Keratinocyte (primary cell): ENCODE data around the gene TMCC2. TPM values are rescaled to one million over a fixed set of nuclear protein-coding genes. Genes with fewer than 3 reads are reported as not detected.

ENCODE experiments used
- DNase-seq: peaks from one replicate; pipeline ENCODE4 v3.0.0-alpha.2; 2011; ENCODE audit warnings: low read depth, missing footprints, low spot score
- FAIRE-seq: peaks from 2 replicates; lab custom pipeline; 2011; peaks lifted over from hg19 to GRCh38; lab: Jason Lieb, UNC
- H2AFZ ChIP-seq: 2 replicates; pipeline ENCODE4 v1.6.0; 2012; ENCODE audit warnings: low read length, control low read depth, inconsistent platforms; ENCODE audit not compliant: control insufficient read depth
- H3K27ac ChIP-seq: 2 replicates; pipeline ENCODE4 v1.5.1; 2011; ENCODE audit warnings: low read length; ENCODE audit not compliant: control insufficient read depth, insufficient read depth
- H3K27me3 ChIP-seq: 3 replicates; pipeline ENCODE4 v1.6.0; 2011; ENCODE audit warnings: low read length; ENCODE audit not compliant: control insufficient read depth, insufficient read depth; ENCODE audit errors: extremely low read depth
- H3K36me3 ChIP-seq, 2 experiments: 2 replicates in 1 of 2; 3 replicates in 1 of 2; pipeline ENCODE4 v1.5.1; 2011; ENCODE audit warnings: low read length in 2 of 2, mild to moderate bottlenecking in 1 of 2; ENCODE audit not compliant: control insufficient read depth in 2 of 2, insufficient read depth in 2 of 2; ENCODE audit errors: extremely low read depth in 1 of 2
- H3K4me1 ChIP-seq: 3 replicates; pipeline ENCODE4 v1.5.1; 2011; ENCODE audit warnings: low read length; ENCODE audit not compliant: control insufficient read depth, insufficient read depth; ENCODE audit errors: extremely low read depth
- H3K4me2 ChIP-seq: 3 replicates; pipeline ENCODE4 v1.6.0; 2011; ENCODE audit warnings: low read depth, low read length; ENCODE audit not compliant: control insufficient read depth, insufficient read depth; ENCODE audit errors: extremely low read depth
- H3K4me3 ChIP-seq, 3 experiments: fragments of 200-600 bp in 1 of 3; sonication (generic) in 1 of 3; 2 replicates in 2 of 3; 3 replicates in 1 of 3; pipeline ENCODE4 v1.5.1; 2011 to 2016; ENCODE audit warnings: low read length in 3 of 3, mild to moderate bottlenecking in 3 of 3, control low read depth in 2 of 3, inconsistent platforms in 1 of 3, low read depth in 1 of 3, mixed read lengths in 1 of 3, mixed run types in 1 of 3, moderate library complexity in 1 of 3; ENCODE audit not compliant: control insufficient read depth in 2 of 3, insufficient read depth in 2 of 3; ENCODE audit errors: extremely low read depth in 1 of 3
- H3K79me2 ChIP-seq: 2 replicates; pipeline ENCODE4 v1.6.0; 2012; ENCODE audit warnings: low read length; ENCODE audit not compliant: control insufficient read depth, insufficient read depth
- H3K9ac ChIP-seq: 3 replicates; pipeline ENCODE4 v1.6.0; 2011; ENCODE audit warnings: low read length; ENCODE audit not compliant: control insufficient read depth, insufficient read depth; ENCODE audit errors: extremely low read depth
- H3K9me1 ChIP-seq: 3 replicates; pipeline ENCODE4 v1.6.0; 2011; ENCODE audit warnings: low read length; ENCODE audit not compliant: control insufficient read depth, insufficient read depth; ENCODE audit errors: extremely low read depth
- H3K9me3 ChIP-seq: 2 replicates; pipeline ENCODE4 v1.5.1; 2012; ENCODE audit warnings: low read depth, low read length; ENCODE audit not compliant: control insufficient read depth
- H4K20me1 ChIP-seq: 3 replicates; pipeline ENCODE4 v1.6.0; 2011; ENCODE audit warnings: low read length; ENCODE audit not compliant: control insufficient read depth, insufficient read depth; ENCODE audit errors: extremely low read depth
- EZH2 ChIP-seq: IDR thresholded peaks from one replicate; pipeline ENCODE4 v1.6.1; 2012; ENCODE audit warnings: inconsistent platforms, mild to moderate bottlenecking, low read length, moderate library complexity
- dilution Hi-C: fragments of 300-500 bp; cut with MboI; formaldehyde crosslinking; loops from one replicate; pipeline ENCODE4 v1.7.0; 2020; ENCODE audit warnings: low sequenced_read_pairs; ENCODE audit not compliant: extremely low pct_ligation_motif_present
- polyA plus RNA-seq, 5 experiments: library from polyadenylated mRNA; depleted of rRNA in 3 of 5; stranded (reverse) in 3 of 5; stranded (forward) in 1 of 5; unstranded in 1 of 5; fragments of >200 nt; gene quantifications; 1 replicate in 1 of 5; 2 replicates in 3 of 5; 3 replicates in 1 of 5; pipeline versions ENCODE4 v1.2.1 to v1.2.3, GENCODE V29; 2011 to 2012; ENCODE audit warnings: missing spikeins in 2 of 5, low read depth in 1 of 5, low replicate concordance in 1 of 5
- TF ChIP-seq, protein P1 (sequence below), 3 experiments: IDR thresholded peaks in 1 of 3; conservative IDR thresholded peaks in 1 of 3; optimal IDR thresholded peaks in 1 of 3; 2 replicates in 2 of 3; 3 replicates in 1 of 3; pipeline versions ENCODE3 to v1.5.1; 2011; ENCODE audit warnings: low read length in 3 of 3, mild to moderate bottlenecking in 3 of 3, moderate library complexity in 2 of 3, control low read depth in 1 of 3, inconsistent platforms in 1 of 3; ENCODE audit not compliant: insufficient read depth in 2 of 3; ENCODE audit errors: extremely low read depth in 1 of 3

Gene TMCC2
- polyA plus RNA-seq, 1 donor (not counting 4 experiments of a cell fraction or from before 2014, with no cell fraction given): 0.60 TPM

DNA sequence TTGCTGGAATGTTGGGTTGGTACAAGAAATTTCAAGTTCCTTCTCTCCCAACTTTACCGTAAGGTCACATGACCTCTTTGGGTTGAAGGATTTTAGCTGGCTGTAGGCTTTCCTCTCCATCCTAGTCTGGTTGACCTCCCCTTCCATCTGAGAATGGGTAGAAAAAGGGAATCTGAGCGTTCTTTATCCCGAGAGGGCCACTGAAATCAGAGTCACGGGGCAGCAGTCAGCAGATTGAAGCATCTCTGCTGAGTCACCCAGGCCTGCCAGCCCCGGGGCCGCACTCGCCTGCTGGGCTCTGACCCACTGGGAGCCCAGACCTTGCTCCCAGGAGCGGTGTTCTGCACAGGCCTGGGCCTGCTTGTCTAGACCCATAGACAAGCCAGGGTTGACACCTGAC, 31.0 kb downstream of the TMCC2 start:
- peak overlapping the region; percentile 80 for H3K27ac ChIP-seq
- H3K9me1 ChIP-seq: no peaks in the 10 kb centered on the region
- H3K36me3 ChIP-seq: no peaks in the 10 kb centered on the region
- FAIRE-seq (no peak), DNase-seq (no peak)
- TF ChIP-seq EZH2: no peak
- TF ChIP-seq, protein P1, sequence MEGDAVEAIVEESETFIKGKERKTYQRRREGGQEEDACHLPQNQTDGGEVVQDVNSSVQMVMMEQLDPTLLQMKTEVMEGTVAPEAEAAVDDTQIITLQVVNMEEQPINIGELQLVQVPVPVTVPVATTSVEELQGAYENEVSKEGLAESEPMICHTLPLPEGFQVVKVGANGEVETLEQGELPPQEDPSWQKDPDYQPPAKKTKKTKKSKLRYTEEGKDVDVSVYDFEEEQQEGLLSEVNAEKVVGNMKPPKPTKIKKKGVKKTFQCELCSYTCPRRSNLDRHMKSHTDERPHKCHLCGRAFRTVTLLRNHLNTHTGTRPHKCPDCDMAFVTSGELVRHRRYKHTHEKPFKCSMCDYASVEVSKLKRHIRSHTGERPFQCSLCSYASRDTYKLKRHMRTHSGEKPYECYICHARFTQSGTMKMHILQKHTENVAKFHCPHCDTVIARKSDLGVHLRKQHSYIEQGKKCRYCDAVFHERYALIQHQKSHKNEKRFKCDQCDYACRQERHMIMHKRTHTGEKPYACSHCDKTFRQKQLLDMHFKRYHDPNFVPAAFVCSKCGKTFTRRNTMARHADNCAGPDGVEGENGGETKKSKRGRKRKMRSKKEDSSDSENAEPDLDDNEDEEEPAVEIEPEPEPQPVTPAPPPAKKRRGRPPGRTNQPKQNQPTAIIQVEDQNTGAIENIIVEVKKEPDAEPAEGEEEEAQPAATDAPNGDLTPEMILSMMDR (optimal IDR thresholded peaks at IDR 0.05 in 1 of 3, IDR thresholded peaks at IDR 0.05 in 1 of 3, conservative IDR thresholded peaks at IDR 0.05 in 1 of 3; ENCODE audit: extremely low read depth in 1 of 3, insufficient read depth in 2 of 3, low read length in 3 of 3): no peak
- H3K79me2 ChIP-seq: no peaks in the 10 kb centered on the region
- dilution Hi-C loops: no loop called here
- peaks cover 25% of the 10 kb centered on the region for H3K4me1 ChIP-seq
- H3K27me3 ChIP-seq: no peaks in the 10 kb centered on the region
- H4K20me1 ChIP-seq: peaks cover 4% of the 10 kb centered on the region
- no peak overlapping the region for H3K4me3 ChIP-seq
- peak overlapping the region; percentile 7 for H2AFZ ChIP-seq
- H3K9ac ChIP-seq: peak overlapping the region; percentile 46
- H3K4me2 ChIP-seq: peak overlapping the region; percentile 76
- H3K9me3 ChIP-seq: no peaks in the 10 kb centered on the region

DNA sequence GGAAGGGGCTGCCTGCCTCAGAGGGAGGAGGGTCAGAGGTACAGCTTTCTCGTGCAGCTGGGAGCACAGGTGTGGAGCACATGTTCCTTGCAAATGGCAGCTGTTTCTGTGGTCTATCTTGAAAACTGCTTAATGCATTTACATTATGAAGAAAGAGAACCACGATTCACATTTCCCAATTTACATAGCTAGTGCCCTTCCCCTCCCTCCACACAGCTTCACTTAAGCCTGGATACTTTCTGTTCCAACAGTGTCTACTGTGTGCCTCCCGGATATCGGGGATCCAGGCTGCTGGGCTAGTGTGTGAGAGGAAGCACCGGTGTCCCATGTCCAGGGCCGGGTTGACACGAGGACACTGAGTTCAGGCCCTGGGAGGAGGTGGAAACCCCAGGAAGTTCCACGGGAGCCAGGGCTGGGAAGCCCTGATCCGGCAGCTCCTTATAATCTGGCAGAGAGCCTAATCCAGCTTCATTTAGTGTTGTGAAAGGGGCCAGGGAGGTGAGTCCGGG, 31.6 kb downstream of the TMCC2 start:
- dilution Hi-C loops: no loop called here
- H3K9ac ChIP-seq: peak overlapping the region; percentile 0
- DNase-seq: no peak

More for the DNA sequence above, 31.6 kb downstream of the TMCC2 start:
- Histone ChIP-seq H3K9me3 (no peaks in the 10 kb centered on the region), H3K36me3 (no peaks in the 10 kb centered on the region), H4K20me1 (peaks cover 4% of the 10 kb centered on the region), H3K4me3 (no peak overlapping the region), H2AFZ (no peak overlapping the region), H3K79me2 (no peaks in the 10 kb centered on the region), H3K4me2 (peak overlapping the region; percentile 76), H3K27ac (peak overlapping the region; percentile 80), H3K9me1 (no peaks in the 10 kb centered on the region), H3K27me3 (no peaks in the 10 kb centered on the region), H3K4me1 (peaks cover 26% of the 10 kb centered on the region)
- FAIRE-seq: no peak
- TF ChIP-seq, protein P1 (optimal IDR thresholded peaks at IDR 0.05 in 1 of 3, IDR thresholded peaks at IDR 0.05 in 1 of 3, conservative IDR thresholded peaks at IDR 0.05 in 1 of 3; ENCODE audit: extremely low read depth in 1 of 3, insufficient read depth in 2 of 3, low read length in 3 of 3): no peak
- TF ChIP-seq EZH2: no peak
